GM18526 (cell line): ENCODE data around the gene MX1.

Experiments used
- POLR2A ChIP-seq: IDR thresholded peaks from 3 replicates; pipeline ENCODE4 v1.6.1; 2011; ENCODE audit not compliant: insufficient read length; ENCODE audit errors: extremely low read depth

MX1 gene

GRCh38 chr21:41488080-41488479 lies 62.0 kb downstream of the MX1 start:
- TF ChIP-seq POLR2A, result no peak

- no peak for TF ChIP-seq POLR2A
These were observed 63.3 kb downstream of the MX1 start for GRCh38 chr21:41489329-41489728.

GRCh38 chr21:41490330-41490729 lies 64.3 kb downstream of the MX1 start:
- TF ChIP-seq POLR2A, result no peak

- TF ChIP-seq POLR2A, result no peak
These were observed 65.4 kb downstream of the MX1 start for GRCh38 chr21:41491412-41491811.

- TF ChIP-seq POLR2A, result no peak
These were observed 68.2 kb downstream of the MX1 start for GRCh38 chr21:41494242-41494641.

DNA sequence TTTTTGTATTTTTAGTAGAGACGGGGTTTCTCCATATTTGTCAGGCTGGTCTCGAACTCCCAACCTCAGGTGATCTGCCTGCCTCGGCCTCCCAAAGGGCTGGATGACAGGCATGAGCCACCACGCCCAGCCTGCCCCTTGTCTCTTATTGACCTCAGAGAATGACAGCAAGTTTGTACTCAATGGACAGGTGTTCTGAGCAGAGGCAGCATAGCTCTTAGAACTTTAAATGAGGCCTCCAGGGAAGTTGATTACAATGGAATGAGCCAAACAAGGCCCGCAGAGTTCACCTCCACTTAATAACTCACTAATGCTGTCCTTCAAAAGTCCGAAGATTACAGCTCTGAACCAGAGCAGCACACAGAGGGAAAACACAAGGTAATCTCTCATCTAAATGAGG lies 71.0 kb downstream of the MX1 start:
- TF ChIP-seq POLR2A, result no peak

DNA sequence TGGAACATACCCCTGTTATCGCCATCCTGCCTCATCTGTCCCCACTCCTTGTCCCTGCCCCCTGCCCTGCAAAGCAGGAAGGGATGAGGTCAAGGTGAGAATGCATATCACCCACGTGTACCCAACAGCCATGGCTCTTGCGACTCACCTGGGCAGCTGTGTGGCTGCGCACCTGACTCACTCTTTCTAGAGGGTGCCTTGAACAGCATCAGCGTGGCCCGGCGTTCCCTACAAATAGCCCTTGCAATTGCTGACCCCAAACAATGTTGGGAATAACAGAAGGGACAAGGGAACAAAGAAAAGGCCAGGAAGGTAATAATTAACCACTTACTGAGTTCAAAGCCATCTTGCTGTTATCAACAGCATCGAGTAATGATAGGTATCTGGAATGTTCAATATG lies 71.7 kb downstream of the MX1 start:
- TF ChIP-seq POLR2A, result no peak

- TF ChIP-seq POLR2A, result no peak
These were observed 73.9 kb downstream of the MX1 start for GRCh38 chr21:41499920-41500319.

- TF ChIP-seq POLR2A, result no peak
These were observed 74.3 kb downstream of the MX1 start for GRCh38 chr21:41500363-41500762.

DNA sequence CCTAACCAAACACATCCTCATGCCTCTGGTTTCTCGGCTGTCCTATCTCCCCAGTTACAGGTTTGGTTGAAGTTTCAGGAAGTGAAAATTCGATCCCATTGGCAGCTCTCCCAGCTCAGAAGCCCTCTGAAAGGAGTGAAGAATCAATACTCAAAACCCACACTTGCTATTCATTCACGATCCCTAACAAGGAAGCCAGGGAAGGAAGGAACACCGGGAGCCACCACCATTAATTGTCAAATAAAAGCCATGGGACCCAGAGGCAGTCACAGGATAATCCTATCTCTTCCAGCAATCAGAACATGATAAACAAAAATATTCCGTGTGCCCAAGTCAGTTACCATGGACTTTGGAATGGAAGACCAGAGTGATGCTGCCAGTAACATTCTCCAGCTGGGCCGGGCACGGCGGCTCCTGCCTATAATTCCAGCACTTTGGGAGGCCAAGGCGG lies 74.9 kb downstream of the MX1 start:
- no peak for TF ChIP-seq POLR2A

- no peak for TF ChIP-seq POLR2A
These were observed 75.9 kb downstream of the MX1 start for GRCh38 chr21:41501919-41502318.

GRCh38 chr21:41503331-41503730 lies 77.3 kb downstream of the MX1 start:
- TF ChIP-seq POLR2A, result no peak

DNA sequence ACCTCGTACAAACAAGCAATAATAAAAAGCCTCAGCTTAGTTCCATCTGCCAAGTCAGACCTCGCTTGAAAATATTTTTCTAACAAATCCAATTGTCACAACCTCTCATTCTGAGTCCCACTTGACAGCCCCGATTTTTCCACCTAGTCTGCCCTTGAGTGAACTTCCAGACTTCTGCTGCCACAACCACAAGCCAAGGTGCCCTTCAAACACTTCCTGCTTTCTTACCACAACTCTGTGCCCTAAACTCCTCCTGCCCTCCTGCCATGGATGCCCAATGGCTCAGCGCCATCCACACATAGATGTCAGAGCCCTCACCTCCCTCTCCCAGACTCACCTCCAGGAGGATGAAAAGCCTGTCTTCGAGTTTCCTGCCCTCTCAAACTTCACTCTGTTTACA lies 78.0 kb downstream of the MX1 start:
- TF ChIP-seq POLR2A, result no peak

DNA sequence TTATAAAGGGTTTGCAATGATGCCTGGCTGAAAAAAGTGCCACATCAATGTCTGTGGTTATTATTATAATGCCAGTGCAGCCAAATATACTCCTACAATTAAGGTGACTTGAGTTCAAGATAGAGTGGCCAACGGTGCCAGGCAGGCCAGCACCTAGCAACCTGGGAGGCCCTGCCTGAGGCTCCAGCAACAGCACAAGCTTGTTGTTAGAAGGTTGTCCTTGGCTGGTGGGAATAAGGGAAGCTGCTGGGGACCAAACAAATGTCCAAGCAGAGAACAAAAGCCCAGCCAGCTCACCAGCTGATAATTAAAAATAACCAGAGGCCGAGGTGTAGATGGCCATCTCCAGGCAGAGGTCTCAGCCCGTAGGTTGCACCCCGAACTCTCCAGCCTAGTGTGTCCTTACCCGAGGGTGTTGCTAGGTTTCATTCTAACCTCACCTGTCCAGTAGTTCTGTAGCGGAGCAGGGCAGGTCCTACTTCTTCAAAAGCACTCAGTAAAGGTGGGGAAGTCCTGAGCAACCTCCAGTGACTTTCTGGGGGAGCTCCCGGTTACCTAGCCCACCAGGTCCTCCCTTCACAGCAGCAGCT lies 80.1 kb downstream of the MX1 start:
- no peak for TF ChIP-seq POLR2A

DNA sequence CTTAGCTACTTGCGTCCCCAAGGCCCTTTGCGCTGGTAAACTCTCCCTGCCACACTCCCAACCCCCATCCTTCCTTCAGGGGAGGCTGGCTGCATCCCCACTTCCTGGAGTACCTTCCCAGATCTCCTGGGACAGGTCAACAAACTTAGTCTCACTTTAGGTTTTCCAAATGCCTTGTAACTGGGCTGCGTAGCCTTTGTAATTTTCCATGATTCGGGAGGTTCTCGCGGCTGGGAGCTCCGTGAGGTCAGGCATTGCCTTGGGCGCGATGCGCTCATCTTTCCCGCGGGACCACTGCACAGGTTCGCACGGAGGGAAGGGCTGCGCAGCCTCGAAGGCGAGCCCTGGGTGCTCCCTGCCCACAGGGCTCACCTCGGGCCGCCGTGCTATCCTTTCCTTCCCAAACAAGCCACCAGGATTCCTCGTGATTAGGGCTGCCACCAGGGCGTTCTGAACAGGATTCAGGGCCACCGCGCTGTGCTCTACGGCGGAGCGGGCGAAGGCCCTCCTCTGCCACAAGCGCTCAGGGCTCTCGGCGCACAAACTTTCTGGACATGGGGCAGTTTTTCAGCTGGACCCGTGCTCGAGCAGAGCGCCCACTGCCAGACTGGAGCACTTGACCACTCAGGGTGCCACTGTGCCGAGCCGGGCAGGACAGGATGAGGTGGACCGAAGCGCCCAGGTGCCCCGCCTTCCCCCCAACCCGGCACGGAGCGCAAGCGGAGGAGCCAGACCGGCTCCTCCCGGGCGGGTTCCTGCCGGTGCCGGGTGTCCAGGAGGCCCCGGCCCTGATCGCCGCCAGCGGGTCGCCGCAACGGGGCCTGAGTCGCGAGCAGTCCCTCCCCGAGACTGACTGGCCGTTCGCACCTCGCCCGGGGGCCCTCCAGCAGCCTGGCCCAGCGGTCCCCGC lies 80.8 kb downstream of the MX1 start:
- no peak for TF ChIP-seq POLR2A
